Neural progenitor cell (in vitro differentiated cells): ENCODE results near the gene KMT5C. TPM values are rescaled to one million over a fixed set of nuclear protein-coding genes. Genes with fewer than 3 reads are reported as not detected.

Experiments
- DNase-seq: peaks from one replicate; pipeline ENCODE4 v3.0.0-alpha.2; 2016; ENCODE audit warnings: low spot score
- H2AFZ ChIP-seq: fragments of 200-600 bp; sonication (generic); replicated peaks from 2 replicates; pipeline ENCODE4 v1.6.1; 2016; ENCODE audit warnings: antibody characterized with exemption
- H3F3A ChIP-seq: fragments of 200-600 bp; sonication (generic); 2 replicates; pipeline ENCODE4 v1.6.1; 2016; ENCODE audit warnings: antibody characterized with exemption, low read depth
- H3K27ac ChIP-seq: fragments of 200-600 bp; sonication (generic); 2 replicates; pipeline ENCODE4 v1.5.1; 2016; ENCODE audit warnings: mild to moderate bottlenecking
- H3K27me3 ChIP-seq: fragments of 200-600 bp; sonication (generic); 2 replicates; pipeline ENCODE4 v1.6.1; 2016; ENCODE audit warnings: mild to moderate bottlenecking, moderate library complexity
- H3K36me3 ChIP-seq: fragments of 200-600 bp; sonication (generic); 2 replicates; pipeline ENCODE4 v1.5.1; 2016
- H3K4me1 ChIP-seq: fragments of 200-600 bp; sonication (generic); 2 replicates; pipeline ENCODE4 v1.6.1; 2016; ENCODE audit warnings: mixed run types
- H3K4me2 ChIP-seq: fragments of 200-600 bp; sonication (generic); 2 replicates; pipeline ENCODE4 v1.6.1; 2016
- H3K4me3 ChIP-seq: fragments of 200-600 bp; sonication (generic); 2 replicates; pipeline ENCODE4 v1.5.1; 2016
- H3K79me2 ChIP-seq: fragments of 200-600 bp; sonication (generic); 2 replicates; pipeline ENCODE4 v1.6.1; 2016; ENCODE audit warnings: low read depth
- H3K9ac ChIP-seq: fragments of 200-600 bp; sonication (generic); 2 replicates; pipeline ENCODE4 v1.6.1; 2016
- H3K9me3 ChIP-seq: fragments of 200-600 bp; sonication (generic); 2 replicates; pipeline ENCODE4 v1.5.1; 2016; ENCODE audit warnings: low read depth
- H4K20me1 ChIP-seq: fragments of 200-600 bp; sonication (generic); 2 replicates; pipeline ENCODE4 v1.6.1; 2016; ENCODE audit warnings: low read depth
- H3K27ac Mint-ChIP-seq: 3 replicates; pipeline ENCODE4 v1.8.0; 2021; ENCODE audit warnings: mixed read lengths
- H3K27me3 Mint-ChIP-seq: 2 replicates; pipeline ENCODE4 v1.8.0; 2022; ENCODE audit warnings: low read depth, mild to moderate bottlenecking, inconsistent platforms, moderate library complexity, mixed read lengths; ENCODE audit not compliant: insufficient read depth
- H3K36me3 Mint-ChIP-seq: 3 replicates; pipeline ENCODE4 v1.8.0; 2021; ENCODE audit warnings: mixed read lengths
- H3K4me1 Mint-ChIP-seq: 3 replicates; pipeline ENCODE4 v1.8.0; 2021; ENCODE audit warnings: mixed read lengths
- H3K4me3 Mint-ChIP-seq: 3 replicates; pipeline ENCODE4 v1.8.0; 2021; ENCODE audit warnings: mild to moderate bottlenecking, moderate library complexity, mixed read lengths
- H3K9me3 Mint-ChIP-seq: 3 replicates; pipeline ENCODE4 v1.8.0; 2020; ENCODE audit warnings: mixed read lengths
- CTCF ChIP-seq: fragments of 200-600 bp; sonication (generic); IDR thresholded peaks from 2 replicates; pipeline ENCODE4 v1.5.1; 2017; ENCODE audit warnings: antibody characterized with exemption, mild to moderate bottlenecking
- EZH2 ChIP-seq: fragments of 200-600 bp; sonication (generic); IDR thresholded peaks from 2 replicates; pipeline ENCODE4 v1.6.1; 2017; ENCODE audit warnings: antibody characterized with exemption, mild to moderate bottlenecking, moderate library complexity
- EZH2phosphoT487 ChIP-seq: fragments of 200-600 bp; sonication (generic); IDR thresholded peaks from 2 replicates; pipeline ENCODE4 v1.6.1; 2017; ENCODE audit warnings: antibody characterized with exemption
- total RNA-seq: library from RNA; depleted of rRNA; stranded (reverse); fragments of >200 nt; gene quantifications from 2 replicates; pipeline ENCODE4 v1.2.3, GENCODE V29; 2015; ENCODE audit warnings: low replicate concordance

Gene KMT5C
- total RNA-seq, 1 donor from 2014 or later, result 21.1 TPM

- Mint-ChIP-seq H3K36me3 (peaks cover 15% of the 10 kb centered on the region), H3K27ac (peak overlapping the region; percentile 88), H3K4me3 (peak overlapping the region; percentile 67), H3K9me3 (no peaks in the 10 kb centered on the region), H3K4me1 (peaks cover 52% of the 10 kb centered on the region), H3K27me3 (peaks cover 7% of the 10 kb centered on the region)
- Histone ChIP-seq H3K4me1 (peaks cover 33% of the 10 kb centered on the region), H3K4me3 (no peak overlapping the region), H3K79me2 (peaks cover 32% of the 10 kb centered on the region), H2AFZ (no peak overlapping the region), H3K27ac (no peak overlapping the region), H3K9me3 (no peaks in the 10 kb centered on the region), H3K9ac (no peak overlapping the region), H3K4me2 (no peak overlapping the region), H4K20me1 (peaks cover 75% of the 10 kb centered on the region), H3K36me3 (no peaks in the 10 kb centered on the region), H3F3A (peaks cover 75% of the 10 kb centered on the region), H3K27me3 (no peaks in the 10 kb centered on the region)
- TF ChIP-seq EZH2, result no peak
- no peak for TF ChIP-seq CTCF
- no peak for TF ChIP-seq EZH2phosphoT487
- DNase-seq, result no peak
These were observed 50.0 kb downstream of the KMT5C start for GRCh38 chr19:55389386-55390317.

- Histone ChIP-seq H3F3A (peaks cover 67% of the 10 kb centered on the region), H3K9me3 (no peaks in the 10 kb centered on the region), H3K27ac (no peak overlapping the region), H3K9ac (no peak overlapping the region), H3K4me3 (no peak overlapping the region), H3K79me2 (peaks cover 32% of the 10 kb centered on the region), H3K27me3 (no peaks in the 10 kb centered on the region), H2AFZ (no peak overlapping the region), H3K4me2 (no peak overlapping the region), H3K4me1 (peaks cover 29% of the 10 kb centered on the region), H4K20me1 (peaks cover 75% of the 10 kb centered on the region), H3K36me3 (no peaks in the 10 kb centered on the region)
- Mint-ChIP-seq H3K27me3 (peaks cover 3% of the 10 kb centered on the region), H3K27ac (no peak overlapping the region), H3K9me3 (no peaks in the 10 kb centered on the region), H3K4me3 (peak overlapping the region; percentile 42), H3K36me3 (peaks cover 15% of the 10 kb centered on the region), H3K4me1 (peaks cover 50% of the 10 kb centered on the region)
- DNase-seq, result no peak
- no peak for TF ChIP-seq CTCF
- no peak for TF ChIP-seq EZH2phosphoT487
- no peak for TF ChIP-seq EZH2
These were observed 50.8 kb downstream of the KMT5C start for GRCh38 chr19:55390461-55390880.

GRCh38 chr19:55391191-55391670, 51.6 kb downstream of the KMT5C start:
- Histone ChIP-seq H3K4me3 (no peak overlapping the region), H3K4me1 (peaks cover 29% of the 10 kb centered on the region), H3K9me3 (no peaks in the 10 kb centered on the region), H3F3A (peaks cover 64% of the 10 kb centered on the region), H4K20me1 (peaks cover 71% of the 10 kb centered on the region), H3K27me3 (no peaks in the 10 kb centered on the region), H3K79me2 (peaks cover 28% of the 10 kb centered on the region), H3K27ac (no peak overlapping the region), H3K36me3 (no peaks in the 10 kb centered on the region), H3K4me2 (no peak overlapping the region), H3K9ac (no peak overlapping the region), H2AFZ (no peak overlapping the region)
- H3K4me3 Mint-ChIP-seq, result no peak overlapping the region
- TF ChIP-seq CTCF, result no peak
- TF ChIP-seq EZH2, result no peak
- TF ChIP-seq EZH2phosphoT487, result no peak
- peaks cover 15% of the 10 kb centered on the region for H3K36me3 Mint-ChIP-seq
- peaks cover 2% of the 10 kb centered on the region for H3K27me3 Mint-ChIP-seq
- H3K4me1 Mint-ChIP-seq, result peaks cover 44% of the 10 kb centered on the region
- no peak overlapping the region for H3K27ac Mint-ChIP-seq
- no peak for DNase-seq
- H3K9me3 Mint-ChIP-seq, result no peaks in the 10 kb centered on the region
